Liver (tissue), 3 donors: ENCODE data around the gene SKI.

Experiments
- CTCF ChIP-seq: fragments of 150-350 bp; IDR thresholded peaks from 2 replicates; pipeline ENCODE4 v1.5.1; 2017; ENCODE audit warnings: improper control_type of control experiment, low read depth, low read length; ENCODE audit not compliant: missing input control
- EGR1 ChIP-seq, 2 donors: IDR thresholded peaks; 2 replicates each; pipeline ENCODE4 v1.6.1; 2016 to 2018; ENCODE audit warnings: antibody characterized with exemption in 2 of 2, low read depth in 2 of 2
- GABPA ChIP-seq, 2 donors: IDR thresholded peaks in 1 of 2; conservative IDR thresholded peaks in 1 of 2; 2 replicates each; pipeline ENCODE4 v1.6.1; 2016; ENCODE audit warnings: antibody characterized with exemption in 2 of 2, mild to moderate bottlenecking in 1 of 2, moderate library complexity in 1 of 2
- SP1 ChIP-seq: IDR thresholded peaks from 2 replicates; pipeline ENCODE4 v1.6.1; 2018; ENCODE audit warnings: antibody characterized with exemption, mild to moderate bottlenecking
- TAF1 ChIP-seq: conservative IDR thresholded peaks from 2 replicates; pipeline ENCODE4 v1.6.1; 2016; ENCODE audit warnings: antibody characterized with exemption, mild to moderate bottlenecking
- donor health status: healthy.
- donor health status: healthy.

GRCh38 chr1:2320006-2320405, 91.9 kb downstream of the SKI start:
- TF ChIP-seq CTCF = no peak
- no peak for TF ChIP-seq GABPA (IDR thresholded peaks at IDR 0.05 in 1 of 2, conservative IDR thresholded peaks at IDR 0.05 in 1 of 2)
- TF ChIP-seq TAF1 = no peak
- TF ChIP-seq SP1 = no peak
- TF ChIP-seq EGR1 (IDR thresholded peaks at IDR 0.05; ENCODE audit: low read depth in 2 of 2) = no peak
